Peyer's patch (tissue), 4 donors: ENCODE results near the gene CCDC63. TPM values are rescaled to one million over a fixed set of nuclear protein-coding genes. Genes with fewer than 3 reads are reported as not detected.

Experiments used
- DNase-seq, 3 donors: peaks; one replicate each; pipeline ENCODE4 v3.0.0-alpha.2; 2017 to 2019
- H3K27ac ChIP-seq, 4 donors: fragments of 200-600 bp; sonication (generic); one replicate each; pipeline ENCODE4 v1.5.1; 2016 to 2019
- H3K27me3 ChIP-seq, 2 donors: fragments of 200-600 bp; sonication (generic); one replicate each; pipeline ENCODE4 v1.5.1; 2019
- H3K36me3 ChIP-seq, 3 donors: fragments of 200-600 bp; sonication (generic); one replicate each; pipeline ENCODE4 v1.5.1; 2016 to 2019
- H3K4me1 ChIP-seq, 4 donors: fragments of 200-600 bp; sonication (generic); one replicate each; pipeline ENCODE4 v1.5.1; 2016 to 2019
- H3K4me3 ChIP-seq, 4 donors: fragments of 200-600 bp; sonication (generic); 1 replicate in 3 of 4; 2 replicates in 1 of 4; pipeline ENCODE4 v1.5.1; 2016 to 2019; ENCODE audit warnings: mild to moderate bottlenecking in 1 of 4
- H3K9me3 ChIP-seq, 4 donors: fragments of 200-600 bp; sonication (generic); one replicate each; pipeline ENCODE4 v1.5.1; 2016 to 2019; ENCODE audit warnings: mild to moderate bottlenecking in 1 of 4
- CTCF ChIP-seq, 6 experiments: fragments of 450-650 bp in 4 of 6; fragments of 200-600 bp in 2 of 6; sonication (generic) in 1 of 6; IDR thresholded peaks; one replicate each; pipeline ENCODE4 v1.5.1; 2017 to 2019; ENCODE audit warnings: antibody characterized with exemption in 6 of 6, mild to moderate bottlenecking in 3 of 6, moderate library complexity in 1 of 6
- POLR2A ChIP-seq, 2 donors: fragments of 450-650 bp; IDR thresholded peaks; one replicate each; pipeline ENCODE4 v1.5.1; 2017; ENCODE audit warnings: antibody characterized with exemption in 2 of 2, mild to moderate bottlenecking in 2 of 2, moderate library complexity in 2 of 2
- total RNA-seq, 4 donors: library from RNA; depleted of rRNA; stranded (reverse); fragments of >200 nt; gene quantifications; one replicate each; pipeline ENCODE4 v1.1.0, GENCODE V29; 2016

Gene CCDC63
- total RNA-seq, 4 donors from 2014 or later, result not detected

- Histone ChIP-seq H3K9me3 (no peaks in the 10 kb centered on the region), H3K4me1 (no peaks in the 10 kb centered on the region), H3K27me3 (no peaks in the 10 kb centered on the region), H3K4me3 (no peak overlapping the region), H3K27ac (no peak overlapping the region), H3K36me3 (no peaks in the 10 kb centered on the region)
- no peak for TF ChIP-seq POLR2A (IDR thresholded peaks at IDR 0.05)
- no peak for TF ChIP-seq CTCF (IDR thresholded peaks at IDR 0.05)
- DNase-seq, result no peak
These were observed 88.8 kb downstream of the CCDC63 start for GRCh38 chr12:110935588-110935987.

- H3K27ac ChIP-seq, result no peak overlapping the region
- no peaks in the 10 kb centered on the region for H3K27me3 ChIP-seq
- no peaks in the 10 kb centered on the region for H3K4me1 ChIP-seq
- H3K4me3 ChIP-seq, result no peak overlapping the region
- no peak for DNase-seq
- H3K36me3 ChIP-seq, result no peaks in the 10 kb centered on the region
- TF ChIP-seq CTCF (IDR thresholded peaks at IDR 0.05) (no peak), POLR2A (IDR thresholded peaks at IDR 0.05) (no peak)
- H3K9me3 ChIP-seq, result no peaks in the 10 kb centered on the region
These were observed 89.7 kb downstream of the CCDC63 start for GRCh38 chr12:110936367-110937103.

- Histone ChIP-seq H3K27me3 (no peaks in the 10 kb centered on the region), H3K27ac (no peak overlapping the region), H3K4me1 (no peaks in the 10 kb centered on the region), H3K36me3 (no peaks in the 10 kb centered on the region), H3K4me3 (no peak overlapping the region), H3K9me3 (no peaks in the 10 kb centered on the region)
- peak; percentile 58 to 93 (median 76) for TF ChIP-seq CTCF (IDR thresholded peaks at IDR 0.05)
- no peak for TF ChIP-seq POLR2A (IDR thresholded peaks at IDR 0.05)
- DNase-seq, result peak; percentile 23 to 74 (median 65)
These were observed 90.4 kb downstream of the CCDC63 start for GRCh38 chr12:110937104-110937641.

GRCh38 chr12:110940296-110940695, 93.5 kb downstream of the CCDC63 start:
- Histone ChIP-seq H3K27ac (no peak overlapping the region), H3K9me3 (peaks cover 0 to under 1% (median 0%) of the 10 kb centered on the region in 4 donors), H3K36me3 (no peaks in the 10 kb centered on the region), H3K4me1 (no peaks in the 10 kb centered on the region), H3K4me3 (no peak overlapping the region), H3K27me3 (no peaks in the 10 kb centered on the region)
- DNase-seq, result no peak
- TF ChIP-seq POLR2A (IDR thresholded peaks at IDR 0.05) (no peak), CTCF (IDR thresholded peaks at IDR 0.05) (no peak)

GRCh38 chr12:110940933-110941332, 94.1 kb downstream of the CCDC63 start:
- Histone ChIP-seq H3K4me1 (no peaks in the 10 kb centered on the region), H3K36me3 (no peaks in the 10 kb centered on the region), H3K4me3 (no peak overlapping the region), H3K27me3 (no peaks in the 10 kb centered on the region), H3K27ac (no peak overlapping the region), H3K9me3 (peaks cover 0 to 5% (median 0%) of the 10 kb centered on the region in 4 donors)
- DNase-seq, result no peak
- TF ChIP-seq POLR2A (IDR thresholded peaks at IDR 0.05) (no peak), CTCF (IDR thresholded peaks at IDR 0.05) (no peak)
